K562 (cell line): Measurements from ENCODE around the gene COQ10B. TPM values are rescaled to one million over a fixed set of nuclear protein-coding genes. Genes with fewer than 3 reads are reported as not detected.

Source experiments
- DMBX1 ChIP-seq: fragments of 250-450 bp; sonication (Bioruptor Pico); IDR thresholded peaks from 2 replicates; pipeline ENCODE4 v1.8.0; 2022; ENCODE audit warnings: inconsistent platforms, mild to moderate bottlenecking, moderate library complexity, borderline replicate concordance
- ELF1 ChIP-seq: fragments of 200-800 bp; sonication (Bioruptor generic); IDR thresholded peaks from 2 replicates; pipeline ENCODE4 v1.6.1; 2016; ENCODE audit warnings: missing genetic modification characterization, missing compliant biosample characterization
- ETV1 ChIP-seq: fragments of 450-650 bp; conservative IDR thresholded peaks from 2 replicates; pipeline ENCODE4 v1.6.1; 2016; ENCODE audit warnings: missing genetic modification characterization, control low read depth, low read depth, missing compliant biosample characterization
- FIP1L1 ChIP-seq: fragments of 200-400 bp; formaldehyde crosslinking; IDR thresholded peaks from 2 replicates; pipeline ENCODE4 v1.6.1; 2018; ENCODE audit warnings: mild to moderate bottlenecking, low read depth, low read length; ENCODE audit not compliant: poor library complexity, severe bottlenecking
- HCFC1 ChIP-seq: IDR thresholded peaks from 2 replicates; pipeline ENCODE4 v1.6.1; 2012; ENCODE audit warnings: low read depth, low read length, improper control_type of control experiment
- IRF9 ChIP-seq: fragments of 450-650 bp; IDR thresholded peaks from 2 replicates; pipeline ENCODE4 v1.6.1; 2016; ENCODE audit warnings: missing biosample characterization, missing genetic modification characterization
- MLLT1 ChIP-seq, 2 experiments: fragments of 450-650 bp; IDR thresholded peaks; 2 replicates each; pipeline ENCODE4 v1.6.1; 2016
- TEAD1 ChIP-seq, 2 experiments: fragments of 450-650 bp in 1 of 2; sonication (generic) in 1 of 2; formaldehyde crosslinking; IDR thresholded peaks; 2 replicates each; pipeline versions ENCODE4 v1.4.0 to v1.8.0; 2020 to 2022; ENCODE audit warnings: mild to moderate bottlenecking in 2 of 2, missing genetic modification reagents in 1 of 2
- USF1 ChIP-seq: sonication (generic); formaldehyde crosslinking; IDR thresholded peaks from 2 replicates; pipeline ENCODE4 v1.9.0; 2022; ENCODE audit warnings: mild to moderate bottlenecking, missing genetic modification reagents
- ZEB2 ChIP-seq: fragments of 450-650 bp; IDR thresholded peaks from 2 replicates; pipeline ENCODE4 v1.6.1; 2016
- polyA plus RNA-seq, 8 experiments: library from polyadenylated mRNA; depleted of rRNA in 4 of 8; stranded (reverse) in 5 of 8; unstranded in 3 of 8; fragments of >200 nt; fragmentation: Nextera tagmentation in 2 of 8; fragmentation: Illumina TruSeq in 1 of 8; extraction: Ambion mirVana in 2 of 8; extraction: Trizol in 1 of 8; gene quantifications; 2 replicates each; pipeline versions ENCODE4 v1.2.1 to v1.2.3, GENCODE V29; 2011 to 2014; ENCODE audit warnings: inconsistent platforms in 1 of 8, missing spikeins in 1 of 8
- total RNA-seq, 7 experiments: library from RNA; depleted of rRNA in 6 of 7; stranded (reverse); fragments of >200 nt in 6 of 7; fragmentation: Illumina TruSeq in 2 of 7; extraction: Trizol in 2 of 7; gene quantifications; 2 replicates each; pipeline versions ENCODE4 v1.2.1 to v1.2.3, GENCODE V29; 2011 to 2021; ENCODE audit warnings: low replicate concordance in 1 of 7
- TF ChIP-seq, protein P1 (sequence below): fragments of 450-650 bp; formaldehyde crosslinking; IDR thresholded peaks from 2 replicates; pipeline ENCODE4 v1.4.0; 2022; ENCODE audit warnings: mild to moderate bottlenecking, moderate library complexity
- TF ChIP-seq, protein P2 (sequence below): sonication (generic); IDR thresholded peaks from 2 replicates; pipeline ENCODE4 v1.6.1; 2016

Gene COQ10B
- total and polyA plus RNA-seq, 9 of the 15 experiments (the other 6 are each of a cell fraction or from before 2014, with no cell fraction given), result 3.1 to 13.1 (median 7.7) TPM

DNA sequence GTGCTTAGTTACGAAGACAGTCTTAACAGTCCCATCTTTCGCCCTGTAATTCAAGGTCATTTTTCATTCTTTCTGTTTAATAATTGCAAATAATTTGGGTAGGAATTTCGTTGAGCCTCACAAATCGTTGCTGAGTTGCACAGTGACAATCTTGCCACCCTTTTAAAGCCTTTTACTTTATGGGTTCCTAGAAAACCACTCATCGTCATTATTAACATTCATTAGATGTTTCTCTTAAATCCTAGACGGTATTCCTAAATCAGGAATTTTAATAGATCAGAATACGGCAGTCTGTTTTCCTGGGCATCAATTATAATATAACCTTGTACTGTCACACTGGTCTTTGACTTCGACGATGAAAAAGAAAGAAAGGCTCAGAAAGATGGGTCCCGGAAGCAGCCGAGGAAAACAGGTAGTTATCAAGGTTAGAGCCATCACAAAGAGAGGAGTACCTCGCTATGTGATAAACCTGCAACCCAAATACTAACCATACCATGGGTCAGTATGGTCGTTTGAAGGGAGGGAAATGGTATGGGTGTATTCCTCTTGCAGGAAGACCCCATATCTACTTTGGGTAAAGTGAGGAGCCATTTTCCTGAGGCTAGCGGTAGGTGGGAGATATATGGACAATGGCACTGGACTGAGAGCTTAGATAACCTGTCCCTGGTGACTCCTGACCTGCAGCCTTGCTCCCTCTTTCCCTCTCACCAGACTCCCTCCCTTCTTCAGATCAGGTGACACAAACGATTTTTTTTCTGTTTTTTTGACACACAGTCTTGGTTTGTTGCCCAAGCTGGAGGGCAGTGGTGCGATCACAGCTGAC lies 17.5 kb upstream of the COQ10B start (continued):
- TF ChIP-seq IRF9 (no peak), ETV1 (tag) (0 out of 2 replicates have a peak, but pooled peaks have one; percentile 19), HCFC1 (no peak), MLLT1 (IDR thresholded peaks at IDR 0.05) (peak in 1 of 2 experiments; percentile 22; a peak in 1 of 4 replicates), ELF1 (tag) (peak; percentile 7; the same call in 1 of the 2 replicates), ZEB2 (0 out of 2 replicates have a peak, but pooled peaks have one; percentile 20), TEAD1 (CRISPR knock-in tag; IDR thresholded peaks at IDR 0.05) (no peak), FIP1L1 (no peak), USF1 (CRISPR knock-in tag) (0 out of 2 replicates have a peak, but pooled peaks have one; percentile 26), DMBX1 (no peak)
- TF ChIP-seq, protein P1, sequence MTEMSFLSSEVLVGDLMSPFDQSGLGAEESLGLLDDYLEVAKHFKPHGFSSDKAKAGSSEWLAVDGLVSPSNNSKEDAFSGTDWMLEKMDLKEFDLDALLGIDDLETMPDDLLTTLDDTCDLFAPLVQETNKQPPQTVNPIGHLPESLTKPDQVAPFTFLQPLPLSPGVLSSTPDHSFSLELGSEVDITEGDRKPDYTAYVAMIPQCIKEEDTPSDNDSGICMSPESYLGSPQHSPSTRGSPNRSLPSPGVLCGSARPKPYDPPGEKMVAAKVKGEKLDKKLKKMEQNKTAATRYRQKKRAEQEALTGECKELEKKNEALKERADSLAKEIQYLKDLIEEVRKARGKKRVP (CRISPR knock-in tag), result no peak
- TF ChIP-seq, protein P2, sequence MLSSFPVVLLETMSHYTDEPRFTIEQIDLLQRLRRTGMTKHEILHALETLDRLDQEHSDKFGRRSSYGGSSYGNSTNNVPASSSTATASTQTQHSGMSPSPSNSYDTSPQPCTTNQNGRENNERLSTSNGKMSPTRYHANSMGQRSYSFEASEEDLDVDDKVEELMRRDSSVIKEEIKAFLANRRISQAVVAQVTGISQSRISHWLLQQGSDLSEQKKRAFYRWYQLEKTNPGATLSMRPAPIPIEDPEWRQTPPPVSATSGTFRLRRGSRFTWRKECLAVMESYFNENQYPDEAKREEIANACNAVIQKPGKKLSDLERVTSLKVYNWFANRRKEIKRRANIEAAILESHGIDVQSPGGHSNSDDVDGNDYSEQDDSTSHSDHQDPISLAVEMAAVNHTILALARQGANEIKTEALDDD, result peak; percentile 74
